Activated CD4-positive, alpha-beta T cell treated with anti-CD3 and anti-CD28 coated beads, Interleukin-2, amount 10 ng/mL, durations not matched to agents 7 days and 5 days (primary cell): ENCODE data around the gene LMAN2L. TPM values are rescaled to one million over a fixed set of nuclear protein-coding genes. Genes with fewer than 3 reads are reported as not detected.
A peak's percentile ranks its signal among the peaks of the same experiment; 100 is the strongest.

Experiments used
- CTCF ChIA-PET: fragments of 350-600 bp; sonication (Branson Sonifier 250); formaldehyde crosslinking; loops from one replicate; lab custom pipeline; 2021; ENCODE audit warnings: antibody characterized with exemption; lab: Charles Lee
- POLR2A ChIA-PET: fragments of 350-600 bp; sonication (Branson Sonifier 250); formaldehyde crosslinking; loops from one replicate; lab custom pipeline; 2021; ENCODE audit warnings: antibody characterized with exemption; lab: Charles Lee
- DNase-seq: peaks from one replicate; pipeline ENCODE4 v3.0.0-alpha.2; 2020
- H3K27ac Mint-ChIP-seq: one replicate; pipeline ENCODE4 v1.8.0; 2021; ENCODE audit warnings: mild to moderate bottlenecking, moderate library complexity, mixed read lengths
- H3K27me3 Mint-ChIP-seq: one replicate; pipeline ENCODE4 v1.8.0; 2021; ENCODE audit warnings: mixed read lengths
- H3K36me3 Mint-ChIP-seq: one replicate; pipeline ENCODE4 v1.8.0; 2021; ENCODE audit warnings: low read depth, mixed read lengths
- H3K4me1 Mint-ChIP-seq: one replicate; pipeline ENCODE4 v1.8.0; 2021; ENCODE audit warnings: mixed read lengths
- H3K4me3 Mint-ChIP-seq: one replicate; pipeline ENCODE4 v1.8.0; 2021; ENCODE audit warnings: mild to moderate bottlenecking, moderate library complexity, mixed read lengths
- H3K9me3 Mint-ChIP-seq: one replicate; pipeline ENCODE4 v1.8.0; 2021; ENCODE audit warnings: mixed read lengths
- total RNA-seq, 2 experiments: library from RNA; stranded (reverse); gene quantifications; one replicate each; pipeline ENCODE4 v1.2.3, GENCODE V29; 2021

LMAN2L gene
- total RNA-seq, 2 experiments from 2014 or later, result 7.5 to 8.0 TPM

- Mint-ChIP-seq H3K4me3 (no peak overlapping the region), H3K4me1 (peaks cover 25% of the 10 kb centered on the region), H3K9me3 (no peaks in the 10 kb centered on the region), H3K27ac (peak overlapping the region; percentile 47), H3K36me3 (no peaks in the 10 kb centered on the region), H3K27me3 (no peaks in the 10 kb centered on the region)
- POLR2A ChIA-PET, result no interaction called here
- no peak for DNase-seq
- CTCF ChIA-PET, result interaction anchor here (0.6 to 1.6 kb wide), 4 partner anchors 10 to 1892 kb away, joined by 3 to 4 read pairs (median 4); no protein-coding TSS in a partner anchor
These were observed 17.6 kb upstream of the LMAN2L start for GRCh38 chr2:96757477-96757860.

- CTCF ChIA-PET, result interaction anchor here (0.6 to 1.6 kb wide), 4 partner anchors 10 to 1892 kb away, joined by 3 to 4 read pairs (median 4); no protein-coding TSS in a partner anchor
- H3K36me3 Mint-ChIP-seq, result no peaks in the 10 kb centered on the region
- no peaks in the 10 kb centered on the region for H3K27me3 Mint-ChIP-seq
- no peak for DNase-seq
- peaks cover 20% of the 10 kb centered on the region for H3K4me1 Mint-ChIP-seq
- POLR2A ChIA-PET, result no interaction called here
- no peaks in the 10 kb centered on the region for H3K9me3 Mint-ChIP-seq
- H3K4me3 Mint-ChIP-seq, result no peak overlapping the region
- peak overlapping the region; percentile 47 for H3K27ac Mint-ChIP-seq
These were observed 17.1 kb upstream of the LMAN2L start for GRCh38 chr2:96756788-96757476.

- ChIA-PET POLR2A (no interaction called here), CTCF (no interaction called here)
- Mint-ChIP-seq H3K27ac (no peak overlapping the region), H3K36me3 (no peaks in the 10 kb centered on the region), H3K27me3 (peaks cover 2% of the 10 kb centered on the region), H3K4me1 (peaks cover 2% of the 10 kb centered on the region), H3K4me3 (no peak overlapping the region), H3K9me3 (no peaks in the 10 kb centered on the region)
- no peak for DNase-seq
These were observed 14.5 kb upstream of the LMAN2L start for GRCh38 chr2:96754317-96754716.

GRCh38 chr2:96753661-96754282, 13.9 kb upstream of the LMAN2L start:
- ChIA-PET CTCF (interaction anchor here (1.6 kb wide), 1 partner anchor 8 kb away, joined by 4 read pairs; no protein-coding TSS in a partner anchor), POLR2A (no interaction called here)
- Mint-ChIP-seq H3K36me3 (no peaks in the 10 kb centered on the region), H3K4me3 (no peak overlapping the region), H3K9me3 (no peaks in the 10 kb centered on the region), H3K27ac (no peak overlapping the region), H3K27me3 (peaks cover 2% of the 10 kb centered on the region), H3K4me1 (no peaks in the 10 kb centered on the region)
- DNase-seq, result no peak

- ChIA-PET POLR2A (no interaction called here), CTCF (interaction anchor here (0.7 kb wide), 3 partner anchors 25 to 327 kb away, joined by 3 to 5 read pairs (median 3); no protein-coding TSS in a partner anchor)
- H3K27me3 Mint-ChIP-seq, result peaks cover 2% of the 10 kb centered on the region
- no peak overlapping the region for H3K27ac Mint-ChIP-seq
- H3K4me3 Mint-ChIP-seq, result no peak overlapping the region
- no peaks in the 10 kb centered on the region for H3K4me1 Mint-ChIP-seq
- H3K9me3 Mint-ChIP-seq, result no peaks in the 10 kb centered on the region
- H3K36me3 Mint-ChIP-seq, result no peaks in the 10 kb centered on the region
- DNase-seq, result no peak
These were observed 11.9 kb upstream of the LMAN2L start for GRCh38 chr2:96751800-96752199.

GRCh38 chr2:96747061-96747617, 7.3 kb upstream of the LMAN2L start:
- no peaks in the 10 kb centered on the region for H3K9me3 Mint-ChIP-seq
- ChIA-PET POLR2A (no interaction called here), CTCF (interaction anchor here (7.3 kb wide), 1 partner anchor 13 kb away, joined by 28 read pairs; the partner anchor contains the start of gene CNNM4)
- H3K27me3 Mint-ChIP-seq, result peaks cover 4% of the 10 kb centered on the region
- peaks cover 5% of the 10 kb centered on the region for H3K4me1 Mint-ChIP-seq
- H3K27ac Mint-ChIP-seq, result no peak overlapping the region
- H3K4me3 Mint-ChIP-seq, result no peak overlapping the region
- no peak for DNase-seq
- H3K36me3 Mint-ChIP-seq, result no peaks in the 10 kb centered on the region

GRCh38 chr2:96739076-96739632, 710 bp downstream of the LMAN2L start:
- ChIA-PET CTCF (no interaction called here), POLR2A (no interaction called here)
- Mint-ChIP-seq H3K4me3 (peak overlapping the region; percentile 94), H3K27me3 (no peaks in the 10 kb centered on the region), H3K36me3 (peaks cover 12% of the 10 kb centered on the region), H3K27ac (peak overlapping the region; percentile 89), H3K9me3 (no peaks in the 10 kb centered on the region), H3K4me1 (peaks cover 43% of the 10 kb centered on the region)
- DNase-seq, result no peak

- CTCF ChIA-PET, result interaction anchor here (0.9 to 2.8 kb wide), 4 partner anchors 22 to 99 kb away, joined by 3 to 15 read pairs (median 3); partner anchors contain the start of genes CNNM4 and KANSL3
- no peak for DNase-seq
- Mint-ChIP-seq H3K4me1 (peaks cover 41% of the 10 kb centered on the region), H3K4me3 (peak overlapping the region; percentile 32), H3K9me3 (no peaks in the 10 kb centered on the region), H3K27me3 (no peaks in the 10 kb centered on the region), H3K27ac (peak overlapping the region; percentile 36), H3K36me3 (peaks cover 19% of the 10 kb centered on the region)
- POLR2A ChIA-PET, result no interaction called here
These were observed 2.0 kb downstream of the LMAN2L start for GRCh38 chr2:96737831-96738230.

GRCh38 chr2:96737251-96737650, 2.6 kb downstream of the LMAN2L start:
- no peak overlapping the region for H3K27ac Mint-ChIP-seq
- no peaks in the 10 kb centered on the region for H3K27me3 Mint-ChIP-seq
- CTCF ChIA-PET, result interaction anchor here (2.8 kb wide), 1 partner anchor 24 kb away, joined by 15 read pairs; the partner anchor contains the start of gene CNNM4
- H3K9me3 Mint-ChIP-seq, result no peaks in the 10 kb centered on the region
- POLR2A ChIA-PET, result no interaction called here
- DNase-seq, result no peak
- no peak overlapping the region for H3K4me3 Mint-ChIP-seq
- peaks cover 19% of the 10 kb centered on the region for H3K36me3 Mint-ChIP-seq
- peaks cover 38% of the 10 kb centered on the region for H3K4me1 Mint-ChIP-seq

- Mint-ChIP-seq H3K27me3 (no peaks in the 10 kb centered on the region), H3K27ac (no peak overlapping the region), H3K9me3 (no peaks in the 10 kb centered on the region), H3K36me3 (peaks cover 27% of the 10 kb centered on the region), H3K4me1 (peaks cover 28% of the 10 kb centered on the region), H3K4me3 (no peak overlapping the region)
- CTCF ChIA-PET, result interaction anchor here (1.6 kb wide), 1 partner anchor 13 kb away, joined by 4 read pairs; no protein-coding TSS in a partner anchor
- DNase-seq, result no peak
- POLR2A ChIA-PET, result no interaction called here
These were observed 4.8 kb downstream of the LMAN2L start for GRCh38 chr2:96734880-96735583.

- ChIA-PET POLR2A (no interaction called here), CTCF (interaction anchor here (1.0 kb wide), 1 partner anchor 58 kb away, joined by 5 read pairs; no protein-coding TSS in a partner anchor)
- Mint-ChIP-seq H3K4me3 (no peak overlapping the region), H3K4me1 (peaks cover 17% of the 10 kb centered on the region), H3K27ac (no peak overlapping the region), H3K36me3 (peaks cover 26% of the 10 kb centered on the region), H3K27me3 (no peaks in the 10 kb centered on the region), H3K9me3 (no peaks in the 10 kb centered on the region)
- no peak for DNase-seq
These were observed 5.9 kb downstream of the LMAN2L start for GRCh38 chr2:96733931-96734330.

- no peak for DNase-seq
- H3K4me1 Mint-ChIP-seq, result no peaks in the 10 kb centered on the region
- H3K9me3 Mint-ChIP-seq, result no peaks in the 10 kb centered on the region
- ChIA-PET POLR2A (no interaction called here), CTCF (interaction anchor here (0.6 to 0.7 kb wide), 2 partner anchors 86 to 327 kb away, joined by 3 read pairs; partner anchors contain the start of gene CNNM3)
- peaks cover 31% of the 10 kb centered on the region for H3K36me3 Mint-ChIP-seq
- no peak overlapping the region for H3K4me3 Mint-ChIP-seq
- no peaks in the 10 kb centered on the region for H3K27me3 Mint-ChIP-seq
- H3K27ac Mint-ChIP-seq, result no peak overlapping the region
These were observed 9.7 kb downstream of the LMAN2L start for GRCh38 chr2:96730212-96730611.
